Mucosa of rectum (tissue), 2 donors: ENCODE results near the gene ZNF687.
"Not testable (repeated sequence)": the region's sequence is repeated elsewhere in the genome, so short reads cannot be mapped to it uniquely, and the experiment has no call there.

Source experiments
- H3K27ac ChIP-seq, 2 donors: one replicate each; pipeline ENCODE4 v1.7.0; 2013; ENCODE audit warnings: inconsistent platforms in 2 of 2, low read depth in 2 of 2, low read length in 2 of 2
- H3K27me3 ChIP-seq, 2 donors: one replicate each; pipeline ENCODE4 v1.7.0; 2013; ENCODE audit warnings: low read length in 2 of 2; ENCODE audit not compliant: control insufficient read depth in 2 of 2, insufficient read depth in 2 of 2
- H3K36me3 ChIP-seq, 2 donors: one replicate each; pipeline ENCODE4 v1.7.0; 2013; ENCODE audit warnings: low read length in 2 of 2; ENCODE audit not compliant: control insufficient read depth in 2 of 2, insufficient read depth in 2 of 2
- H3K4me1 ChIP-seq, 2 donors: one replicate each; pipeline ENCODE4 v1.7.0; 2013; ENCODE audit warnings: low read length in 2 of 2, mild to moderate bottlenecking in 1 of 2; ENCODE audit not compliant: control insufficient read depth in 2 of 2, insufficient read depth in 2 of 2
- H3K4me3 ChIP-seq, 2 donors: one replicate each; pipeline ENCODE4 v1.7.0; 2013; ENCODE audit warnings: low read length in 2 of 2
- H3K9ac ChIP-seq, 2 donors: one replicate each; pipeline ENCODE4 v1.7.0; 2013; ENCODE audit warnings: low read length in 2 of 2, low read depth in 1 of 2, mild to moderate bottlenecking in 1 of 2
- H3K9me3 ChIP-seq, 2 donors: one replicate each; pipeline ENCODE4 v1.7.0; 2013; ENCODE audit warnings: low read length in 2 of 2; ENCODE audit not compliant: control insufficient read depth in 2 of 2
- donor health status: healthy.
- donor health status: Normal muscosa, but diverticular disease.

ZNF687 gene

GRCh38 chr1:151255381-151255780, 26.7 kb upstream of the ZNF687 start:
- Histone ChIP-seq H3K4me1 (peaks cover 8 to 9% of the 10 kb centered on the region in 2 donors), H3K27me3 (no peaks in the 10 kb centered on the region), H3K9ac (peak overlapping the region; percentile 73 to 84), H3K9me3 (no peaks in the 10 kb centered on the region), H3K4me3 (peak overlapping the region; percentile 90 to 91), H3K27ac (no peak overlapping the region), H3K36me3 (no peaks in the 10 kb centered on the region)

- H3K27ac ChIP-seq: no peak overlapping the region
- no peaks in the 10 kb centered on the region for H3K9me3 ChIP-seq
- H3K4me1 ChIP-seq: peaks cover 8 to 9% of the 10 kb centered on the region in 2 donors
- H3K36me3 ChIP-seq: peaks cover 4 to 10% of the 10 kb centered on the region in 2 donors
- no peaks in the 10 kb centered on the region for H3K27me3 ChIP-seq
- H3K4me3 ChIP-seq: no peak overlapping the region
- H3K9ac ChIP-seq: no peak overlapping the region
These were observed 22.7 kb upstream of the ZNF687 start for GRCh38 chr1:151259351-151259750.

- Histone ChIP-seq H3K4me3 (no peak overlapping the region), H3K36me3 (peaks cover 39 to 43% of the 10 kb centered on the region in 2 donors), H3K9ac (no peak overlapping the region), H3K9me3 (no peaks in the 10 kb centered on the region), H3K27ac (no peak overlapping the region), H3K27me3 (no peaks in the 10 kb centered on the region), H3K4me1 (no peaks in the 10 kb centered on the region)
These were observed 16.5 kb upstream of the ZNF687 start for GRCh38 chr1:151265446-151266236.

- peaks cover 39 to 43% of the 10 kb centered on the region in 2 donors for H3K36me3 ChIP-seq
- H3K27ac ChIP-seq: no peak overlapping the region
- H3K27me3 ChIP-seq: no peaks in the 10 kb centered on the region
- H3K9me3 ChIP-seq: no peaks in the 10 kb centered on the region
- H3K4me3 ChIP-seq: no peak overlapping the region
- no peak overlapping the region for H3K9ac ChIP-seq
- no peaks in the 10 kb centered on the region for H3K4me1 ChIP-seq
These were observed 15.8 kb upstream of the ZNF687 start for GRCh38 chr1:151266315-151266714.

GRCh38 chr1:151266821-151267220, 15.3 kb upstream of the ZNF687 start:
- Histone ChIP-seq H3K9ac (no peak overlapping the region), H3K4me1 (no peaks in the 10 kb centered on the region), H3K27ac (no peak overlapping the region), H3K27me3 (no peaks in the 10 kb centered on the region), H3K9me3 (no peaks in the 10 kb centered on the region), H3K4me3 (no peak overlapping the region), H3K36me3 (peaks cover 39 to 43% of the 10 kb centered on the region in 2 donors)

- Histone ChIP-seq H3K36me3 (peaks cover 39 to 41% of the 10 kb centered on the region in 2 donors), H3K9ac (no peak overlapping the region), H3K4me3 (no peak overlapping the region), H3K27me3 (no peaks in the 10 kb centered on the region), H3K27ac (no peak overlapping the region), H3K9me3 (no peaks in the 10 kb centered on the region), H3K4me1 (no peaks in the 10 kb centered on the region)
These were observed 14.3 kb upstream of the ZNF687 start for GRCh38 chr1:151267760-151268159.

GRCh38 chr1:151273924-151274466, 8.1 kb upstream of the ZNF687 start:
- Histone ChIP-seq H3K9me3 (no peaks in the 10 kb centered on the region), H3K27me3 (no peaks in the 10 kb centered on the region), H3K9ac (no peak overlapping the region), H3K27ac (no peak overlapping the region), H3K4me3 (no peak overlapping the region), H3K4me1 (no peaks in the 10 kb centered on the region), H3K36me3 (no peaks in the 10 kb centered on the region)

GRCh38 chr1:151275341-151275740, 6.8 kb upstream of the ZNF687 start:
- not testable (repeated sequence) for H3K36me3 ChIP-seq, H3K27me3 ChIP-seq, H3K9me3 ChIP-seq, H3K27ac ChIP-seq, H3K4me1 ChIP-seq, H3K9ac ChIP-seq, H3K4me3 ChIP-seq

GRCh38 chr1:151277249-151277648, 4.8 kb upstream of the ZNF687 start:
- no peak overlapping the region for H3K27ac ChIP-seq
- H3K4me1 ChIP-seq: peaks cover 2% of the 10 kb centered on the region in 2 donors
- no peaks in the 10 kb centered on the region for H3K9me3 ChIP-seq
- H3K36me3 ChIP-seq: no peaks in the 10 kb centered on the region
- no peaks in the 10 kb centered on the region for H3K27me3 ChIP-seq
- no peak overlapping the region for H3K4me3 ChIP-seq
- H3K9ac ChIP-seq: no peak overlapping the region

- Histone ChIP-seq H3K4me1 (peaks cover 11 to 16% of the 10 kb centered on the region in 2 donors), H3K36me3 (peaks cover 7 to 9% of the 10 kb centered on the region in 2 donors), H3K9ac (peak overlapping the region; percentile 82 to 99), H3K9me3 (no peaks in the 10 kb centered on the region), H3K27me3 (no peaks in the 10 kb centered on the region), H3K4me3 (peak overlapping the region; percentile 93), H3K27ac (peak overlapping the region; percentile 99 to 100)
These were observed 702 bp upstream of the ZNF687 start for GRCh38 chr1:151281225-151281968.
